Measurements from ENCODE around the gene DNAJC10. TPM values are rescaled to one million over a fixed set of nuclear protein-coding genes. Genes with fewer than 3 reads are reported as not detected.

DNAJC10 gene
- total RNA-seq, 3 donors from 2014 or later (not counting 1 experiment from before 2014, with no cell fraction given): 56.4 to 63.0 (median 60.6) TPM

DNA sequence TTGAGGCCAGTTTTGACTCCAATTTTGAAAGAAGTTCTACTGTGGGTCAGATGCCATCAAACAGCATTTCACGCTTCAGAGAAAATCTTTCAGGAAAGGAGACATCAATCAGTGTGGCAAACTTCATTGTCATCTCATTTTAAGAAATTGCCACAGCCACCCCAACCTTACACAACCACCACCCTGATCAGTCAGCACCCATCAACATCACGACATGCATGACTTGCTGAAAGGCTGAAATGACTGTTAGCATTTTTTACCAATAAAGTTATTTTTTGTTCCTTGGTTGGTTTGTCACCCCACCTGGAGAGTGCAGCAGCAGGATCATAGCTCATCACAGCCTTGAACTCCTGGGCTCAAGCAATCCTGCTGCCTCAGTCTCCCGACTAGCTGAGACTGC, 10.4 kb downstream of the DNAJC10 start:
- no peaks in the 10 kb centered on the region for H3K9me3 Mint-ChIP-seq
- no peak for DNase-seq
- H3K36me3 Mint-ChIP-seq: peaks cover 24% of the 10 kb centered on the region
- no peak for ATAC-seq
- H3K27ac ChIP-seq (ENCODE audit: low read length): no peak overlapping the region
- no peaks in the 10 kb centered on the region for H3K4me1 ChIP-seq (ENCODE audit: control insufficient read depth, insufficient read depth, low read length)
- intact Hi-C loops (cut with micrococcal nuclease): no loop called here
- no peak overlapping the region for H3K4me3 Mint-ChIP-seq
- no peak overlapping the region for H3K27ac Mint-ChIP-seq
- no peaks in the 10 kb centered on the region for H3K9me3 ChIP-seq (ENCODE audit: control insufficient read depth, insufficient read depth, low read length)
- H3K4me1 Mint-ChIP-seq: no peaks in the 10 kb centered on the region
- WGBS (ENCODE audit: insufficient coverage): 92% methylated on average over 3 of the region's 3 CpGs
- H3K27me3 ChIP-seq (ENCODE audit: control insufficient read depth, insufficient read depth, low read length): no peaks in the 10 kb centered on the region
- H3K36me3 ChIP-seq (ENCODE audit: control insufficient read depth, insufficient read depth, low read length): peaks cover 35% of the 10 kb centered on the region
- no peaks in the 10 kb centered on the region for H3K27me3 Mint-ChIP-seq (ENCODE audit: low read depth in 2 of 2)
- TF ChIP-seq, protein P1, sequence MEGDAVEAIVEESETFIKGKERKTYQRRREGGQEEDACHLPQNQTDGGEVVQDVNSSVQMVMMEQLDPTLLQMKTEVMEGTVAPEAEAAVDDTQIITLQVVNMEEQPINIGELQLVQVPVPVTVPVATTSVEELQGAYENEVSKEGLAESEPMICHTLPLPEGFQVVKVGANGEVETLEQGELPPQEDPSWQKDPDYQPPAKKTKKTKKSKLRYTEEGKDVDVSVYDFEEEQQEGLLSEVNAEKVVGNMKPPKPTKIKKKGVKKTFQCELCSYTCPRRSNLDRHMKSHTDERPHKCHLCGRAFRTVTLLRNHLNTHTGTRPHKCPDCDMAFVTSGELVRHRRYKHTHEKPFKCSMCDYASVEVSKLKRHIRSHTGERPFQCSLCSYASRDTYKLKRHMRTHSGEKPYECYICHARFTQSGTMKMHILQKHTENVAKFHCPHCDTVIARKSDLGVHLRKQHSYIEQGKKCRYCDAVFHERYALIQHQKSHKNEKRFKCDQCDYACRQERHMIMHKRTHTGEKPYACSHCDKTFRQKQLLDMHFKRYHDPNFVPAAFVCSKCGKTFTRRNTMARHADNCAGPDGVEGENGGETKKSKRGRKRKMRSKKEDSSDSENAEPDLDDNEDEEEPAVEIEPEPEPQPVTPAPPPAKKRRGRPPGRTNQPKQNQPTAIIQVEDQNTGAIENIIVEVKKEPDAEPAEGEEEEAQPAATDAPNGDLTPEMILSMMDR (IDR thresholded peaks at IDR 0.05): no peak
- H3K4me3 ChIP-seq (ENCODE audit: low read length): no peak overlapping the region

DNA sequence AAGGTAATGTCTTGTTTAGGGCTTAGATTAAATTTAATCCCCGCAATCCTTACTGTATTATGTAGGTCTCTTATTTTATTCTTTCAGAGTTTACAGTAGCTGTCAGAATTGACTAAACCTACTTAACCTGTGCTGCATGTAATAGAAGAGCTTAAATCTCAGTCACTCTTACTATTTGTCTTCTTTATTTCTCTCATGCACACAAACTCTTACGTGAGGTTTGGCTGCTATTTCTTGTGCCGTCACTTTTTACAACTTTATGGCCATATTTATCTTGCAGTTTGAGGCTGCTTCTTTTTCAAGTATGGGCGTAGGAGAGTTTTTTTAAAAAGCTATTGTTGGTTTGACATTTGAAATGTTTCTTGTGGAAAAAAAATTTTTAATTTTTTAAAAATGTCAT, 12.0 kb downstream of the DNAJC10 start:
- Histone ChIP-seq H3K27me3 (ENCODE audit: control insufficient read depth, insufficient read depth, low read length) (no peaks in the 10 kb centered on the region), H3K27ac (ENCODE audit: low read length) (no peak overlapping the region), H3K4me3 (ENCODE audit: low read length) (no peak overlapping the region), H3K9me3 (ENCODE audit: control insufficient read depth, insufficient read depth, low read length) (no peaks in the 10 kb centered on the region), H3K36me3 (ENCODE audit: control insufficient read depth, insufficient read depth, low read length) (peaks cover 34% of the 10 kb centered on the region), H3K4me1 (ENCODE audit: control insufficient read depth, insufficient read depth, low read length) (no peaks in the 10 kb centered on the region)
- Mint-ChIP-seq H3K4me1 (no peaks in the 10 kb centered on the region), H3K27me3 (ENCODE audit: low read depth in 2 of 2) (no peaks in the 10 kb centered on the region), H3K27ac (no peak overlapping the region), H3K36me3 (peaks cover 30% of the 10 kb centered on the region), H3K4me3 (no peak overlapping the region), H3K9me3 (no peaks in the 10 kb centered on the region)
- intact Hi-C loops (cut with micrococcal nuclease): no loop called here
- DNase-seq (no peak), ATAC-seq (no peak)
- TF ChIP-seq, protein P1 (IDR thresholded peaks at IDR 0.05): no peak
- WGBS (ENCODE audit: insufficient coverage): 93% methylated on average over 3 of the region's 4 CpGs

DNA sequence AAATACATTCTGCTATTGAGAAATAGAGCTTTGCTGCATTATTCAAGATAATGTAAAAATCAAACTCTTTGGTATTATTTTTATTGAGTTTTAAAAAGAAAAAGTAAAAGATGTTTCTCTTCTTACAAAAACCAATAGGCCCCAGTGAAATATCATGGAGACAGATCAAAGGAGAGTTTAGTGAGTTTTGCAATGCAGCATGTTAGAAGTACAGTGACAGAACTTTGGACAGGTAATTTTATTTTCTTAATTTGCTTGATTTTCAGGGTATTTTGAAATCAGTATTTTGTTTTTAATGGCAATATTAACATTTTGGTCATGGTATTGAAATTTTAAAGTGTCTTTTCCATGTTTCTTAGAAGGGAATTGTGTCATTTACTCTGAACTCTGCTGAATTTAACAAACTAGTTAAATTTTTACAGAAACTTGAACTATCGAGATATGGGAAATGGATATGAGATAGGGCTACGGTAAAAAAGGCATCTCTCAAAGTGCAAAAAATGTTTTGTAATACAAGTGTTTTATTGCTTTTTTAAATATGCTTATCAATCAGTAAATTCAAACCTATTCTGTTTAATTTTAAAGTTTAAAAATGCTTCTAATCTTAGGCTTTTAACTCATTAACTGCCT, 13.8 kb downstream of the DNAJC10 start:
- no peak overlapping the region for H3K27ac ChIP-seq (ENCODE audit: low read length)
- H3K27me3 ChIP-seq (ENCODE audit: control insufficient read depth, insufficient read depth, low read length): no peaks in the 10 kb centered on the region
- Mint-ChIP-seq H3K4me1 (no peaks in the 10 kb centered on the region), H3K27me3 (ENCODE audit: low read depth in 2 of 2) (no peaks in the 10 kb centered on the region), H3K27ac (no peak overlapping the region), H3K4me3 (no peak overlapping the region), H3K36me3 (peaks cover 32% of the 10 kb centered on the region), H3K9me3 (no peaks in the 10 kb centered on the region)
- intact Hi-C loops (cut with micrococcal nuclease): no loop called here
- no CpG with 5 or more reads among the region's 2 CpGs for WGBS (ENCODE audit: insufficient coverage)
- H3K9me3 ChIP-seq (ENCODE audit: control insufficient read depth, insufficient read depth, low read length): no peaks in the 10 kb centered on the region
- ATAC-seq (no peak), DNase-seq (no peak)
- TF ChIP-seq, protein P1 (IDR thresholded peaks at IDR 0.05): no peak
- peaks cover 24% of the 10 kb centered on the region for H3K36me3 ChIP-seq (ENCODE audit: control insufficient read depth, insufficient read depth, low read length)
- H3K4me3 ChIP-seq (ENCODE audit: low read length): no peak overlapping the region
- no peaks in the 10 kb centered on the region for H3K4me1 ChIP-seq (ENCODE audit: control insufficient read depth, insufficient read depth, low read length)

DNA sequence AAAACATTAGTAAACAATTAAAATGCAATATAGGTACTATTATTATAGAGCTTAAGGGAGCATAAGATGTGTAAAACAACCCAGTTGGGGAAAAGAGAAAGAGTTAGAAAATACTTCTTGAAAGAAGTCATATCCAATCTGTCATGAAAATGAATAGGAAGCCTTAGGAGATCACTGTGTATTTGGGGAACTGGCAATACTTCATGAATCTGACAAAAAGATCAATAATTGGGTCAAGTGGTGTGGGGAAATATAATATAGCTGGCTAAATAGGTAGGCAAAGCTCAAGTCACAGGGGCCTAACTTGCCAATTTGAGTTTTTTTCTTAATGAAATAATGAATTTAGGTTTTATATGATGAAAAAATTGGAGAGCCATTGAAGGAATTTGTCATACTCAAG, 14.4 kb downstream of the DNAJC10 start:
- Histone ChIP-seq H3K4me1 (ENCODE audit: control insufficient read depth, insufficient read depth, low read length) (no peaks in the 10 kb centered on the region), H3K27me3 (ENCODE audit: control insufficient read depth, insufficient read depth, low read length) (no peaks in the 10 kb centered on the region), H3K4me3 (ENCODE audit: low read length) (no peak overlapping the region), H3K9me3 (ENCODE audit: control insufficient read depth, insufficient read depth, low read length) (no peaks in the 10 kb centered on the region), H3K27ac (ENCODE audit: low read length) (no peak overlapping the region), H3K36me3 (ENCODE audit: control insufficient read depth, insufficient read depth, low read length) (peaks cover 21% of the 10 kb centered on the region)
- ATAC-seq (no peak), DNase-seq (no peak)
- H3K4me3 Mint-ChIP-seq: no peak overlapping the region
- H3K27ac Mint-ChIP-seq: peak overlapping the region in 1 of 2 donors; percentile 1
- intact Hi-C loops (cut with micrococcal nuclease): no loop called here
- no peaks in the 10 kb centered on the region for H3K9me3 Mint-ChIP-seq
- H3K4me1 Mint-ChIP-seq: no peaks in the 10 kb centered on the region
- TF ChIP-seq, protein P1 (IDR thresholded peaks at IDR 0.05): no peak
- H3K27me3 Mint-ChIP-seq (ENCODE audit: low read depth in 2 of 2): no peaks in the 10 kb centered on the region
- peaks cover 35% of the 10 kb centered on the region for H3K36me3 Mint-ChIP-seq

Measured in natural killer cell (primary cell).